Gastroesophageal sphincter (tissue), 4 donors: Measurements from ENCODE around the gene CCDC122. TPM values are rescaled to one million over a fixed set of nuclear protein-coding genes. Genes with fewer than 3 reads are reported as not detected.

Experiments used
- ATAC-seq: fragments of 150-250 bp; one replicate; pipeline ENCODE4 v1.9.1; 2016; ENCODE audit warnings: mild to moderate bottlenecking, moderate library complexity
- H3K27ac ChIP-seq, 4 donors: fragments of 200-600 bp; sonication (generic) in 3 of 4; 1 replicate in 3 of 4; 2 replicates in 1 of 4; pipeline ENCODE4 v1.5.1; 2016 to 2019
- H3K27me3 ChIP-seq: fragments of 200-600 bp; sonication (generic); one replicate; pipeline ENCODE4 v1.5.1; 2019
- H3K36me3 ChIP-seq, 2 donors: fragments of 200-600 bp; sonication (generic); one replicate each; pipeline ENCODE4 v1.5.1; 2019; ENCODE audit warnings: control low read depth in 1 of 2
- H3K4me1 ChIP-seq, 3 donors: fragments of 200-600 bp; sonication (generic); 1 replicate in 2 of 3; 2 replicates in 1 of 3; pipeline ENCODE4 v1.5.1; 2016 to 2019; ENCODE audit warnings: control low read depth in 2 of 3
- H3K4me3 ChIP-seq, 2 donors: fragments of 200-600 bp; sonication (generic); one replicate each; pipeline ENCODE4 v1.5.1; 2019; ENCODE audit warnings: mild to moderate bottlenecking in 1 of 2, moderate library complexity in 1 of 2
- H3K9me3 ChIP-seq, 3 donors: fragments of 200-600 bp; sonication (generic); one replicate each; pipeline ENCODE4 v1.5.1; 2017 to 2019; ENCODE audit warnings: control low read depth in 2 of 3
- EP300 ChIP-seq: sonication (generic); formaldehyde crosslinking; IDR thresholded peaks from one replicate; pipeline ENCODE4 v1.6.1; 2017; ENCODE audit warnings: antibody characterized with exemption, mild to moderate bottlenecking
- POLR2A ChIP-seq, 2 donors: fragments of 450-650 bp; IDR thresholded peaks; one replicate each; pipeline ENCODE4 v1.6.1; 2017; ENCODE audit warnings: antibody characterized with exemption in 2 of 2, mild to moderate bottlenecking in 2 of 2, moderate library complexity in 1 of 2
- POLR2AphosphoS5 ChIP-seq: sonication (generic); formaldehyde crosslinking; IDR thresholded peaks from one replicate; pipeline ENCODE4 v1.6.1; 2017; ENCODE audit warnings: antibody characterized with exemption
- WGBS, 2 donors: methylation state at CpG; one replicate each; pipeline ENCODE4 v1.1.5; 2018; ENCODE audit warnings: low coverage in 1 of 2; 5-methylcytosine and 5-hydroxymethylcytosine counted together
- total RNA-seq, 4 donors: library from RNA; depleted of rRNA; stranded (reverse); fragments of >200 nt; gene quantifications; one replicate each; pipeline ENCODE4 v1.1.0, GENCODE V29; 2016
- TF ChIP-seq, protein P1 (sequence below), 4 experiments: fragments of 200-600 bp in 2 of 4; fragments of 450-650 bp in 2 of 4; sonication (generic) in 1 of 4; IDR thresholded peaks; one replicate each; pipeline ENCODE4 v1.5.1; 2017 to 2019; ENCODE audit warnings: antibody characterized with exemption in 4 of 4, mild to moderate bottlenecking in 2 of 4, moderate library complexity in 2 of 4

CCDC122 gene
- total RNA-seq, 4 donors from 2014 or later = 3.6 to 5.3 (median 4.0) TPM

DNA sequence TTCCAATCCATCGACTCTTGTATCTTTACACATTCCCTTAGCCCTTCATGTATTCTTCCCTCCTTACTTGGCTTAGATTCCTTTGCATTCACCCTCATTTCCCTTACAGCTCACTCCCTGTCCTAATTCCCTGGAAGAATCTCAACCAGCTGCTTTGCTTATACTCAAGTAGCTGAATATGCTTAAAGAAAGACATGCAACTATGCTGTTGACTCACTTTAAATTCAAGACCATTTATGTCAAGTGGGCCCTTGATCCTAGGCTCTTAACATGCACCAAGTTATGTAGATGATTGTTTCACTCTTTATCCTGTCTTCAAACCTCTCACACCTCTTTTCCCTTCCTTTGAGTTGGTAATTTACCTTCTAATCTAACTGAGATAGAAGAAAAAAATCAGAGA, 7.4 kb downstream of the CCDC122 start:
- no peaks in the 10 kb centered on the region for H3K9me3 ChIP-seq
- ATAC-seq = no peak
- TF ChIP-seq POLR2A (IDR thresholded peaks at IDR 0.05) = no peak
- no peak for TF ChIP-seq EP300
- TF ChIP-seq POLR2AphosphoS5 = no peak
- TF ChIP-seq, protein P1, sequence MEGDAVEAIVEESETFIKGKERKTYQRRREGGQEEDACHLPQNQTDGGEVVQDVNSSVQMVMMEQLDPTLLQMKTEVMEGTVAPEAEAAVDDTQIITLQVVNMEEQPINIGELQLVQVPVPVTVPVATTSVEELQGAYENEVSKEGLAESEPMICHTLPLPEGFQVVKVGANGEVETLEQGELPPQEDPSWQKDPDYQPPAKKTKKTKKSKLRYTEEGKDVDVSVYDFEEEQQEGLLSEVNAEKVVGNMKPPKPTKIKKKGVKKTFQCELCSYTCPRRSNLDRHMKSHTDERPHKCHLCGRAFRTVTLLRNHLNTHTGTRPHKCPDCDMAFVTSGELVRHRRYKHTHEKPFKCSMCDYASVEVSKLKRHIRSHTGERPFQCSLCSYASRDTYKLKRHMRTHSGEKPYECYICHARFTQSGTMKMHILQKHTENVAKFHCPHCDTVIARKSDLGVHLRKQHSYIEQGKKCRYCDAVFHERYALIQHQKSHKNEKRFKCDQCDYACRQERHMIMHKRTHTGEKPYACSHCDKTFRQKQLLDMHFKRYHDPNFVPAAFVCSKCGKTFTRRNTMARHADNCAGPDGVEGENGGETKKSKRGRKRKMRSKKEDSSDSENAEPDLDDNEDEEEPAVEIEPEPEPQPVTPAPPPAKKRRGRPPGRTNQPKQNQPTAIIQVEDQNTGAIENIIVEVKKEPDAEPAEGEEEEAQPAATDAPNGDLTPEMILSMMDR (IDR thresholded peaks at IDR 0.05) = no peak
- no peak overlapping the region for H3K27ac ChIP-seq
- no peak overlapping the region for H3K4me3 ChIP-seq
- 87 to 100% methylated on average over 1 of the region's 1 CpG for WGBS, 2 donors
- H3K36me3 ChIP-seq = peaks cover 0 to 24% of the 10 kb centered on the region in 2 donors
- H3K27me3 ChIP-seq = no peaks in the 10 kb centered on the region
- H3K4me1 ChIP-seq = no peaks in the 10 kb centered on the region

DNA sequence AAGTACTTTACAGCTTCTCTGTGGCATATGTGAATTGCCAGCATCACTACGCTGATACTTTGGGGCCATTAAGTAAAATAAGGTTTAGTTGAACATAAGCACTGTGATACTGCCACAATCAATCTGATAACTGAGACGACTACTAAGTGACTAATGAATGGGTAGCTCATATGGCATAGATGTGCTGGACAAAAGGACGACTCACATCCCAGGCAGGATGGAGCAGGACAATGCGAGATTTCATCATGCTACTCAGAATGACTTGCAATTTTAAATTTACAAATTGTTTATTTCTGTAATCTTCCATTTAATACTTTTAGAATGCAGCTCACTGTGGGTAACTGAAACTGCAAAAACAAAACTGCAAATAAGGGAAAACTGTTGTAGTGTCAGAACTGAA, 13.6 kb downstream of the CCDC122 start:
- H3K36me3 ChIP-seq = peaks cover 0 to 14% of the 10 kb centered on the region in 2 donors
- H3K27ac ChIP-seq = no peak overlapping the region
- no peak overlapping the region for H3K4me3 ChIP-seq
- no peak for ATAC-seq
- WGBS, 2 donors = 61 to 93% methylated on average over 4 of the region's 4 CpGs
- TF ChIP-seq POLR2A (IDR thresholded peaks at IDR 0.05) (no peak), EP300 (no peak), POLR2AphosphoS5 (no peak)
- TF ChIP-seq, protein P1 (IDR thresholded peaks at IDR 0.05) = no peak
- no peaks in the 10 kb centered on the region for H3K27me3 ChIP-seq
- no peaks in the 10 kb centered on the region for H3K4me1 ChIP-seq
- no peaks in the 10 kb centered on the region for H3K9me3 ChIP-seq

DNA sequence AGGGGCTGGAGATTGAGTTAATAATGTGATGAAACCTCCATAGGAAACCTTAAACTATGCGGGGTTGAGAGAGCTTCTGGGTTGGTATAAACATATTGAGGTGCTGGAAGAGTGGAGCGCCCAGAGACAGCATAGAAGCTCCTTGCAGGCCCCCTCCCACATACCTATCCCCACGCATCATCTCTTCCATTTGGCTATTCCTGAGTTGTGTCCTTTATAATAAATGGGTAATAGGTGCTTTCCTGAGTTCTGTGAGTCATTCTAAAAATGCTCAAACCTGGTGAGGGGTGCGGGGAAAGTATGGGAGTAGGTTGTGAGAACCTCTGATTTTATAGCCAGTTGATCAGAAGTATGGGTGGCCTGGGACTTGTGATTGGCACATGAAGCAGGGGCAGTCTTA, 14.6 kb downstream of the CCDC122 start:
- no peak overlapping the region for H3K27ac ChIP-seq
- no peaks in the 10 kb centered on the region for H3K9me3 ChIP-seq
- no peak overlapping the region for H3K4me3 ChIP-seq
- WGBS, 2 donors = 67 to 100% methylated on average over 2 to 3 of the region's 4 CpGs
- no peak for ATAC-seq
- TF ChIP-seq POLR2AphosphoS5 (no peak), EP300 (no peak), POLR2A (IDR thresholded peaks at IDR 0.05) (no peak)
- TF ChIP-seq, protein P1 (IDR thresholded peaks at IDR 0.05) = no peak
- peaks cover 0 to 12% of the 10 kb centered on the region in 2 donors for H3K36me3 ChIP-seq
- no peaks in the 10 kb centered on the region for H3K4me1 ChIP-seq
- H3K27me3 ChIP-seq = no peaks in the 10 kb centered on the region

DNA sequence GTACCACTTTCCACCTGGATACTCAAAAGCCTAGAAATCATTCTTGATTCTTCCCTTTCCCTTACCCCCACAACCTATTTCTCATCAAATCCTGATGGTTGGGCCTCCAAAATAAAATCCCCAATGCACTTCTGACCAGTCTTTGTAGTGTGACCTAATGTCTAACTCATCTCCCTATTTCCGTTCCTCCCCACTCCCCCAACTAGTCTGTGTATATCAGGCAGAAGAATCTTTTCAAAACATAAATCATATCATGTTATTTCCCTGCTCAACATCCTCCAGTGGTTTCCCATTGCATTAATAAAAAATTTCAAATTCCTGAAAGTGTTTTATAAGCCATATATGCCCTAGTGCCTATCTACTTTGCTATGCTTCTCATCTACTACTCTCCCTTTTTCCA, 17.7 kb downstream of the CCDC122 start:
- no peak for ATAC-seq
- Histone ChIP-seq H3K9me3 (no peaks in the 10 kb centered on the region), H3K4me1 (no peaks in the 10 kb centered on the region), H3K4me3 (no peak overlapping the region), H3K27ac (no peak overlapping the region), H3K36me3 (no peaks in the 10 kb centered on the region), H3K27me3 (no peaks in the 10 kb centered on the region)
- WGBS, 2 donors = 94 to 100% methylated on average over 1 of the region's 1 CpG
- no peak for TF ChIP-seq POLR2AphosphoS5

DNA sequence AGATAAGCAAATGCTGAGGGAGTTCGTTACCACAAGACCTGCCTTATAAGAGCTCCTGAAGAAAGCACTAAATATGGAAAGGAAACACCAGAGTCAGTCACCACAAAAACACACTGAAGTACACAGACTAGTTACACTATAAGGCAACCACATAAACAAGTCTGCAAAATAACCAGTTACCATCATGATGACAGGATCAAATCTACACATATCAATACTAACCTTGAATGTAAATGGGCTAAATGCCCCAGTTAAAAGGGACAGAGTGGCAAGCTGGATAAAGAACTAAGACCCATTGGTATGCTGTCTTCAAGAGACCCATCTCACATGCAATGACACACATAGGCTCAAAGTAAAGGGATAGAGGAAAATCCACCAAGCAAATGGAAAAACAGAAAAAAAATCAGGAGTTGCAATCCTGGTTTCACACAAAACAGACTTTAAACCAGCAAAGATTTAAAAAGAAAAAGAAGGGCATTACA, 26.6 kb downstream of the CCDC122 start:
- Histone ChIP-seq H3K27ac (no peak overlapping the region), H3K9me3 (peaks cover 0 to 57% (median 0%) of the 10 kb centered on the region in 3 donors), H3K4me3 (no peak overlapping the region), H3K36me3 (peaks cover 0 to 13% of the 10 kb centered on the region in 2 donors), H3K27me3 (no peaks in the 10 kb centered on the region), H3K4me1 (no peaks in the 10 kb centered on the region)
- no peak for TF ChIP-seq EP300
- TF ChIP-seq POLR2AphosphoS5 = no peak
- TF ChIP-seq POLR2A (IDR thresholded peaks at IDR 0.05) = no peak
- TF ChIP-seq, protein P1 (IDR thresholded peaks at IDR 0.05) = no peak
- no peak for ATAC-seq
- 100% methylated on average over 1 of the region's 1 CpG for WGBS, 2 donors
